GM21723 (cell line): ENCODE measurements around the gene RPUSD3.

Experiments
- ATAC-seq: cut with Tn5 transposase; IDR thresholded peaks from one replicate; pipeline ENCODE4 v1.9.1; 2021; ENCODE audit warnings: mild to moderate bottlenecking, moderate library complexity; ENCODE audit not compliant: unreplicated experiment

Gene RPUSD3

DNA sequence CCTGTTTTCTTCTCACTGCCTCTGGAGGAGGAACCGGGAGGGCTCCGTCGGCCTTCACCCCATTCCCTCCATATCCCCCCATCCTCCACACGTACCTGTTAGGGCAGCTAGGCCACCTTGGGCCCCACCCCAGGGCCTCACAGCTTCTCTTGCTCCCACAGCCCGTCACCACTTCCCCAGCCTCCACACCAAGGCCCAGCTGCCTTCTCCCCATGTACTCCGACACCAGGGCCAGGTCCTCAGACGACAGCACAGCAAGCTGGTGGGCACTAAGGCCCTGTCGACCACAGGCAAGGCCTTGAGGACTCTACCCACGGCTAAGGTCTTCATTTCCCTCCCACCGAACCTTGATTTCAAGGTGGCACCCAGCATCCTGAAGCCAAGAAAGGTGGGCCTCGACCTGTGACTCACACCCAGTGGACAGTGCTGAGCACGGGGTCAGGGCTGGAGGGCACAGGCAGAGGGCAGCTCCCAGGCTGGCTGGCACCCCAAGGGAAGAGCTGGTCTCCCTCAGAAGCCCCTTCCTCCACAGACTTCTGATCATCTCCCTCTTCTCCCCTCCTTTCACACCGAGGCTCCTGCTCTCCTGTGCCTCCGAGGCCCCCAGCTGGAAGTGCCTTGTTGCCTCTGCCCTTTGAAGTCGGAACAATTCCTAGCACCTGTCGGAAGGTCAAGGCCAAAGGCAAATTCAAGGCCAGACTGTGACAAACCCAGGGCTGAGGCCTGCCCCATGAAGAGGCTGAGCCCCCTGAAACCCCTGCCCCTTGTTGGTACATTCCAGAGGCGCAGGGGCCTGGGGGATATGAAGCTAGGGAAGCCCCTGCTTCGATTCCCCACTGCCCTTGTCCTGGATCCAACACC, 9.1 kb downstream of the RPUSD3 start:
- ATAC-seq, result no peak

GRCh38 chr3:9833078-9833477, 10.7 kb downstream of the RPUSD3 start:
- no peak for ATAC-seq

DNA sequence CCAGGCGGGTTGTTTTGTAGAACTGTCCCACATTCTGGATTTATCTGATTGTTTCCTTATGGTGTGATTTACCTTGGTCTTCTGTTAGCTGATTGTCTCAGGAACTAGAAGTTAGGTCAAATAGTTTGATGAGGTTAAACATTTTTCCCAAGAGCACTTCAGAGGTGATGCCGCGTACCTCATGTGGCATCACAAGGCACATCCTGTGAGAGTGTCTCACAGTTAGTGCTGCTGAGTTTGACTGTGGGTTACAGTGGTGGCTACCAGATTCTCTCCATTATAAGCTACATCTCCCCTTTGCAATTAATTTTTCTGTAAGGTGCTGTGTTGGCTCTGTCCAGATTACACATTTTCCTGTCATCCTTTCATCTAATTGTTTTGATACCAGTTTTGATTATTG, 12.6 kb downstream of the RPUSD3 start:
- no peak for ATAC-seq

- no peak for ATAC-seq
Observed at GRCh38 chr3:9828801-9829755, 14.7 kb downstream of the RPUSD3 start.

DNA sequence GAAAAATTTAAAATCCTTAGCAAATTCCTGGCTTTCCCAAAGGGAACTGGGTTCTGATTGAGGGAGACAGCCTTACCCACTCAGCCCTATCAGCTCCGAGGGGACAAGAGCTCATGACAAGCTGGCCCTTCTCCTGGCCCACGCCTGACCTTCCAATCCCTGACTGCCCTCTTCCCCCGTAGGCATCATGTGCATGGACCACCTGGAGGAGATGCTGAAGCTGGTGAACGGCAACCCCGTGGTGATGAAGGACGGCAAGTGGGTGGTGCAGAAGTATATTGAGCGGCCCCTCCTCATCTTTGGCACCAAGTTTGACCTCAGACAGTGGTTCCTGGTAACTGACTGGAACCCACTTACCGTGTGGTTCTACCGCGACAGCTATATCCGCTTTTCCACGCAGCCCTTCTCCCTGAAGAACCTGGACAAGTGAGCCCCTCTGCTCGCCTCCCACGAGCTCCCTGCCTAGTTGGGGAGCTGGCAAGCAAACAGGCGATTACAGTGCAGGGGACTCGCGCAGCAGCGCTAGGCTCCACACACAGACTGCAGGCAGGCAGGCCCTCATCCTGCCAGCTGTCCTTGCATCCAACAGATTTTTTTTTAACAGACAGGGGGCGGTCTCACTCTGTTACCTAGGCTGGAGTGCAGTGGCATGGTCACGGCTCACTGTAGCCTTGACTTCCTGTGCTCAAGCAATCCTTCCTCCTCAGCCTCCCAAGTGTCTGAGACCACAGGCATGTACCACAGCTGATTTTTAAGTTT, 16.8 kb downstream of the RPUSD3 start:
- ATAC-seq, result no peak

DNA sequence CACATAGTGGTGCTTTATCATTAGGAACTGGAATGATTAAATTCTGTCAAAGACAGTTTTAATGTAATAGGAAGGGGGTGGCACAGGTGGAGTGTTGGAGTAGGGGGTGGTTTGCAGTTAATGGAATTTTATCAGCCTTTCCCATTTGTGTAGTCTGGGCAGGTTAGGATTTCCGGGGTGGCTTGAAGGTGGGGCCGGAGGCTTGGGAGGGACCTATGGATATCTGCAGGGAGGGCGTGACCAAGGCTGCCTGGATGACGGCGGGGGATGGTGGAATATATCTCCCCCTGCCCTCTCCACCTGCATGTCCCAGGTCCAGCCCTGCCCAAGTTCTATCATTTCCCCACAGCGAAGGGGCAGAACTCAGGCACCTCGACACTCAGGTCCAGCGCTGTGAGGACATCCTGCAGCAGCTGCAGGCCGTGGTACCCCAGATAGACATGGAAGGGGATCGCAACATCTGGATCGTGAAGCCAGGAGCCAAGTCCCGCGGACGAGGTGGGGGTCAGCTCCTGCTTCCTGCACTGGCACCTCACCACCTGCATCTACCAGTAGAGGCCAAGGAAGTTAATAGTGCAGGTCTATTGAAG, 18.3 kb downstream of the RPUSD3 start:
- no peak for ATAC-seq

- no peak for ATAC-seq
Observed at GRCh38 chr3:9820946-9821345, 22.9 kb downstream of the RPUSD3 start.

GRCh38 chr3:9820543-9820942, 23.3 kb downstream of the RPUSD3 start:
- ATAC-seq, result no peak

DNA sequence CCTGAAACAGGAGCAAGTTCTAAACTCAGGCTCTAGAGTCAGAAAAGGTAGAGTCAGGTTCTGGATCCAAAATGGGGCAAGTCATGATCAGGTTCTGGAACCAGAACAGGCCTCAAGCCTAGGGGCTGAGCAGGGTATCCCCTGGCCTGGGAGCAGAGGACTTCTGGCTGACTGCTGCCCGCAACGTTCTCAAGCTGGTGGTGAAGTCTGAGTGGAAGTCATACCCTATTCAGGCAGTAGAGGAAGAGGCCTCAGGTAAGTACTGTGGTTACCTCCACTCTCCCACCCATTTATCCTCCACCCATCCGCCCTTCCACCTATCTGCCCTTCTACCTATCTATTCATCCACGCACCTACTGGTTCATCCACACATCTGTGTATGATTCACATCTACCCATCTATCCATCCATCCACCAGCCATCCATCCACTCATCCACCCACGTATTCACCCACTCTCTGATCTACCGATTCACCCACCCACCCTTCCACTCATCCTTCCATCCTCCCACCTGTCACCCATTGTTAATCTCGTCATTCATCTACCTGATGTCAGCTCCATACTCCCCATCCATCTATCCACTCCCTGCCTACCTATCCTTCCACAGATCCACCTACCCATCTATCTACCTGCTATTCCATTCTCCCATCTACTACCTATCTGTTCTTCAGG, 25.0 kb downstream of the RPUSD3 start:
- no peak for ATAC-seq

GRCh38 chr3:9817436-9817835, 26.4 kb downstream of the RPUSD3 start:
- ATAC-seq, result no peak

DNA sequence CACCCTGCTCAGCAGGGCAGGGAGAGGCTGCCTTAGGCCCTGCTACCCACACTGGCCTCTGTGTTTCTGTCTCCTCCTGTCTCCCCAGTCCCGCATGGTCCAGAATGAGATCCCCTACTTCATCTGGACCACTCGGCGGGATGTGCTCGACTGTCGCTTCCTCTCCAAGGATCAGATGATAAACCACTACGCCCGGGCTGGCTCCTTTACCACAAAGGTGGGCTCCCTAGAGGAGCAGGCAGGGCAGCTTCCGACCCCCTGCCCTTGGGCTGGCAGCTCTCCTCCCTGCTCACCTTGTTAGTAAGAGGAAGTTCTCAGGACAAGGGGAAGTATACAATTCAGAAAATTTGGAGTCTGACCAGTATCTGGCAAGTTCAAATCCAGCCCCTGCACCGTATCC, 27.8 kb downstream of the RPUSD3 start:
- no peak for ATAC-seq

DNA sequence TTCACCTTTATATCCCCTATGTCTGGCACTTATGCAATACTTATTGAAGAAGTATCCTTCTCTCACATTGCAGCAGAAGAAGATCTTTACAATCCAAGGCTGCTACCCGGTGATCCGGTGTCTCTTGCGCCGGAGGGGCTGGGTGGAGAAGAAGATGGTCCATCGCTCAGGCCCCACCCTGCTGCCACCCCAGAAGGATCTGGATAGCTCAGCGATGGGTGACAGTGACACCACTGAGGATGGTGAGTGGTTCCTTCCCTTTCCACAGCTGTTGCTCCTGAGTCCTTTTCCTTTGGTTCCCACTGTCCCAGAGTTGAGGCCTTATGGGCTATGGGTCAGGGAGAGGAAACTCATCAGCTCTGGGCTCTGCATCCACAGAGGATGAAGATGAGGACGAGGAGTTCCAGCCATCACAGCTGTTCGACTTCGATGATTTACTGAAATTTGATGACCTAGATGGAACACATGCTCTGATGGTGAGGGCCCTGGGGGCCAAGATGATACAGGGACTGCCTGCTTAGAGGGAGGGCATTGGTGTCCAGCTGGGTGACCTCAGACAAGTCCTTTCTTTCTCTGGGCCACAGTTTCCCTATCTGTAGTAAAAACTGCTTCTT, 30.8 kb downstream of the RPUSD3 start:
- ATAC-seq, result no peak

- ATAC-seq, result no peak
Observed at GRCh38 chr3:9810846-9811245, 33.0 kb downstream of the RPUSD3 start.

DNA sequence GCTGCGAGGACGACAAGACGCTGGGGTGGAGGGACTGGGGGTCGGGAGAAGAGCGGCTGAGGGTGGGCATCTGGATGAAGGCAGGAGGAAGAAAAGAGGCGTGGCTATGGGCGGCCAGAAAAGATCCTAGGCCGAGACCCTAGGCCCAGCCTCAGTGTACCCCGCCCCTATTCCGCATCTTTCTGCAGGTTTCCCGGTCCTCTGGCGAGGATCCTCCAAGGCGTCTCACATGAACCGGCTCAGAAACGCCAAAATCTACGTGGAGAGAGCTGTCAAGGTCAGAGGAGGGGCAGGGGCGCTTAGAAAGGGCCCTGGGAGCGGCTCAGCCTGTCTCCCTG, 33.4 kb downstream of the RPUSD3 start:
- ATAC-seq, result no peak

GRCh38 chr3:9809615-9810432, 34.0 kb downstream of the RPUSD3 start, which contains the start of gene TTLL3:
TSS of gene TTLL3 (plus strand) at chr3:9810262. CDS start at chr3:9810662, 400 bp downstream.
- ATAC-seq, result peak; percentile 54

- peak; percentile 21 for ATAC-seq
Observed at GRCh38 chr3:9809239-9809614, 34.6 kb downstream of the RPUSD3 start.

GRCh38 chr3:9808345-9809037, 35.3 kb downstream of the RPUSD3 start:
- peak; percentile 56 for ATAC-seq

GRCh38 chr3:9807981-9808344, 35.8 kb downstream of the RPUSD3 start:
- ATAC-seq, result no peak
